NK-92 treated with Interleukin-12 subunit alpha and Interleukin-12 subunit beta, amount 100 ng/mL, for 24 hours (cell line): Measurements from ENCODE around the gene ACTG2.
"Not testable (repeated sequence)": the region's sequence is repeated elsewhere in the genome, so short reads cannot be mapped to it uniquely, and the experiment has no call there.

ENCODE experiments used
- DNase-seq: peaks from one replicate; lab custom pipeline; 2025; lab: John Stamatoyannopoulos, UW

ACTG2 gene

DNA sequence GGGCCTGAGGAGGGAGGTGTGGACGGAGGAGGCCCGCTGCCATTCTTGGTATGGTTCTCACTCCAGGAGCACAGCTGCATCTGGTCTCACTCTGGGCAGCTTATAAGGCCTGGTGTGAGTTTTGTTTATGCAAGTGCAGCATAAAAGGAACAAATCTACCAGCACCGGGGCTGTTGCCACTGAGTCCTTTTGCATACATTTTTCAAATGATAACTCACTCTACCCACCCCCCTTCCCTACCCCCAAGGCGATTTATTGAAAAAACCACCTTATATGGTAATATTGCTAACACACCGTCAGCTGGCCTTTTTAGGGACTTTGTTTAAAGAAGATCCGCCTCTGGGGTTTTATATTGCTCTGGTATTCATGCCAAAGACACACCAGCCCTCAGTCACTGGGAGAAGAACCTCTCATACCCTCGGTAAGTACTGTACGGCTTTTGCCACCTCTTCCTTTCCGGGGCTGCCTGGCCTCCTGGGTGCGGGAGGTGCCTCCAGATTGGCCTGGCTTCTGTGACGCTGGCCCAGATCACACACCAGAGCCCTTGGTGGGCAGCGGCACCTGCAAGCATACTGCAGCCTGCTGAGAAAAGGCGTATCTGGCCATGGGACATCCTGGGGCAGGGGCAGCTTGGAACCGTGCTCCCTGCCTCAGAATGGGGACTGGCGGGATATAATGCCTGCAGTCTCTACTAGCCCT lies at the start of gene ACTG2:
ACTG2 (plus strand) TSS at position 378 of the 699 bp plus-strand sequence. CDS start 8,304 bp downstream, outside the sequence.
- no peak for DNase-seq

DNA sequence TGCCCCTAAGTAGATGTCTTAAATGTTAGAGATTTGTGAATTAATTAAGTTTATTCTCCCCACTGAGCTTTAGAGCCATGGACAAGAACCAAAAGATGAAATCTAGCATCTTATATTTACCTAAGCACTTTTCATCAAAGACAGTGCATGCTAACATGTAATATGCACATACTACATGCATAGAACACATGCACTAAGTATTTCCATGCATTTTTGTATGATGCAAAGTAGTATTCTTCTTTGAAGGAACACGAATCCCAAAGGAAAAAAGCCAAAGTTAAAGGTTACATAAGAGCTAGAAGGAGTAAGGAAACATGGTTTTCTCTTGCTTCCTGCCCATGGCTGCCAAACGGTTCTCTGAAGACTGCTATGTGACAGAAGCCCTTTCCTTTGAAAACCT lies 48.7 kb upstream of the ACTG2 start:
- no peak for DNase-seq

DNA sequence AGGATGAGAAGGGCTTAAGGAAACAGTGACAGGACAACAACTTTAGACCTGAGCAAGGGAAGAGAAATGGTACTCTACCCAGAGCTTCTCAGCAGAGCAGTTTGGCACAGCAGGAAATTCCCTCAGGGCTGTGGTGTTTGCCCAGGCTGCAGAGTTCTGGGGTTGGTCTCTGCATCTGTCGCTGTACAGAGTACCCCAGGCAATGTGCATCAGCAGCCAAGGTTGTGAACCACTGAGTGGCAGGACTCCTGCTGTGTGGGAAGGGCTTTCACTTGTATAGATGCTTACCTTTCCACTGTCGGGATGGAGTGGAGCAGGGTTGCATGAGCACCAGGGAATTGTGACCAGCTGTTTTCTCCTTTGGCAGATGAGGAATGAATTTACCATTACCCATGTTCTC lies 42.8 kb upstream of the ACTG2 start:
- DNase-seq: no peak

DNA sequence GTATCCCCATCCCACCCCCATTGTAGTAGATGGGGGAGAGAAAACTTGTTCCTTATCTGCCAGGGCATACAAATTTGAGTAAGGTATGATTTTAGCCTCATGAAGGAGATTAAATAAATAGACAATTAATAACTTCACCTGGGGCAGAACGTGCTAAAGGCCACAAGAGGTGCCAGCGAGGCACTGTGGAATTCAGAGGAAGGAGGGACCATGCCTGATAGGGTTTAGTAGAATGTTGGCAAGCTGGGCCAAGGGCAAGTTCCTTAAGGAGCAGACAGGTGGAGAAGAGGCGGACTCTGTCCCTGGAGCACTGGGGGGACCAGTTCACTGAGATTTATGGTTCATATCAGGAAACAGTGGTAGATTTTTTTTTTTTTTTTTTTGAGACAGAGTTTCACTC lies 41.5 kb upstream of the ACTG2 start:
- DNase-seq: no peak

DNA sequence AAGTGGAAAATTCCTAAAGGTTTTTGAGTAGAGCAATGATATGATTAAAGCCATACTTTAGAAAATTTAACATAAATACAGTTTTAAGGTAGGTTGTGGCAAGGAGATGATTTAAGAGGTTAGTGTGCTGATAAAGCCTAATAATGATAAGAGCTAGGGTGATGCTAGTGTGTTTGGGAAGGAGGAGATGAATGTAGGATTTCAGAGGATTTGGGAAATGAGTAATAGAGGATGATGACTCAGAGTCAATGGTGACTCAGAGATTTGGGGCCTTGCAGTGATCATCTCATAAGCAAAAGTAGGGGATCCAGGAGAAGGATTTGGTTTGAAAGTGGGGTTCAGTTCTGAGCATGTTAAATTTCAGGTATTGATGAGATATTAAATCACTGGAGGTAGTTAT lies 40.8 kb upstream of the ACTG2 start:
- no peak for DNase-seq

DNA sequence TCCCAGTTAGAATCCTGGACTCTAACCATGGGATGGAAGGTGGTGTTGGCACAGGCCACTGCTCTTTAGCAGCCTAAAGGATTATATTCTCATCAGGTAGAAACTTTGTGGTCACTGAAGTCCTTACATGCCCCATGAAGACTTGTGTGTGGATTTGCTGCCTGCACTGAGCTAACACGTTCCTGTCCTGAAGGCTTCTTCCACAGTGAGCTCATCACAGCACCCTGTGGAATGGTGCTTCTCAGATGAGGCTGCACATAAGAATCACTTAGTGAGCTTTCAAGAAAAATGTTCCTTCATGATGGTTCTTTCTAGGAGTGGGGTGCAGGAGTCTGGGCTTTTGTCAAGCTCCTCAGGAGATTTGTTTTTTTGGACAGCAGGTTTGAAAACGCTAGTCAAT lies 37.3 kb upstream of the ACTG2 start:
- no peak for DNase-seq

DNA sequence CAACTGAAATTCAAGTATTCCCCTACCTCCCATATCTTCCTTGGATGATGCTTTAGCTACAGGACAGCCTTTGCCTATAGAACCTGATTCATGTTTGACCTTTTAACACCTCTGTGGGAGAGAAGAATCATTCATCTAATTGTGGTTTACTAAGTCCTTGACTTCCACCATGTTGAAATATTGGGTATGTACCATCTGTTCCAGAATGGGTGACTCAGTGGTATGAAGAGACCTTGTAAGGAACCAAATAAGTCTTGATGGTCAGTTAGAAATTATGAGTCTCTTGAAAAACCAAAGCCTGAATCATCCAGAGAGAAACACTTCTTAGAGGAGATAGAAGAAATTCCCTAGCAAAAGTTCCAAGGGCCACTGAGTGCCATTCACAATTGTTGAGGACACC lies 36.6 kb upstream of the ACTG2 start:
- DNase-seq: no peak

DNA sequence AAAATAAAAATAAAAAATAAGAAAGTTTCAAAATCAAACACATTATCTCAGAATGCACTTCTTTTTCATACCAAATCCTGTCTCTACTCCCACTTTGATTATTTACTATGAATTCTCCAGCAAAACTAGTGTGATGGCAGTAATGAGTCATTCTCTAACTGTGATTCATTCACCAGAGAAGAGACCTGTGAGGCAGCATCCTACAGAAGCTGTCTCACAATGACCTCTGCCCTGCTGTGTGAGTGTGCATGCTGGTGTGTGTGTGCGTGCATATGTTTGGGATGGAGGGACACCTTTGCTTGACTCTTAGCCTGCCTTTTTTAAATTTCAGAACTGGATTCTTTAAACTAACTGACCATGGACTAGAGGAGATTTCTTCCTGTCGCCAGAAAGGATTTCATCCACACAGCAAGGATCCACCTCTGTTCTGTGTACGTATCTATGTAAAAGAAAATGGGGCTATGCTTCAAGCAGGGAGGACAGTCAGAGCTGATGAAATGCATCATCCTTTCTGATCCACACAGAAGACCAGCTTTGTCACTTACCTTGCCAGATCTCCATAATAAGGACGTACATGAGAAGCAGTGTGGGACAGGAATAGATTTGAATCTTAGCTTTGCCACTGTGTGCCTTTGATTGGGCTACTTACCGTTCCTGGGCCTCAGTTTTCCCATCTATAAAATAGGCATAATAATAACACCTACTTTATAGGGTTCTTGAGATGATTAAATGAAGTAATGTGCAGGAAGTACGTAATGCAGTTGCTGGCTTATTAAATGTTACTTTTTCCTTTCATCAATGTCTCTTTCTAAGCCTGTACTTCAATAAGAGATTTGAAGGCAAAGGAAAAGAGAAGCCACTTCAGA lies 32.9 kb upstream of the ACTG2 start:
- peak; percentile 28 for DNase-seq

DNA sequence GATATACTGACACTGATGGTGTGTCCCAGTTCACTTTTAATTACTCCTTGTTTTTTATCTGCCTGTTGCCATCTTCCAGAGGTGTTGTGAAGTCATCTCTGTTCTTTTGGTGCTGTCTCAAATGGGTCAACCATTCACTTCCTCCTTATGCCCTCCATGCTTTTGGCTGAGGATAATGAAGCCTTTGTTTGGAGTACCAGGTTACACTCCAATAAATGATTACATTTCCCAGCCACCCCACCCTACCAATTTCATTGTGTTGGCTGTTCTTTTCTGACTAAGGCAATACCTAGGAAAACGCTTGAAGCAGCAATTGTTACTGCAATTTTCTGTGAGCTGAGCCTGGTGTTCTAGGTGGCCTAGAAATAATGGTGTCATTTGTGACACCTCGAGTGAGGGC lies 29.8 kb upstream of the ACTG2 start:
- DNase-seq: no peak

DNA sequence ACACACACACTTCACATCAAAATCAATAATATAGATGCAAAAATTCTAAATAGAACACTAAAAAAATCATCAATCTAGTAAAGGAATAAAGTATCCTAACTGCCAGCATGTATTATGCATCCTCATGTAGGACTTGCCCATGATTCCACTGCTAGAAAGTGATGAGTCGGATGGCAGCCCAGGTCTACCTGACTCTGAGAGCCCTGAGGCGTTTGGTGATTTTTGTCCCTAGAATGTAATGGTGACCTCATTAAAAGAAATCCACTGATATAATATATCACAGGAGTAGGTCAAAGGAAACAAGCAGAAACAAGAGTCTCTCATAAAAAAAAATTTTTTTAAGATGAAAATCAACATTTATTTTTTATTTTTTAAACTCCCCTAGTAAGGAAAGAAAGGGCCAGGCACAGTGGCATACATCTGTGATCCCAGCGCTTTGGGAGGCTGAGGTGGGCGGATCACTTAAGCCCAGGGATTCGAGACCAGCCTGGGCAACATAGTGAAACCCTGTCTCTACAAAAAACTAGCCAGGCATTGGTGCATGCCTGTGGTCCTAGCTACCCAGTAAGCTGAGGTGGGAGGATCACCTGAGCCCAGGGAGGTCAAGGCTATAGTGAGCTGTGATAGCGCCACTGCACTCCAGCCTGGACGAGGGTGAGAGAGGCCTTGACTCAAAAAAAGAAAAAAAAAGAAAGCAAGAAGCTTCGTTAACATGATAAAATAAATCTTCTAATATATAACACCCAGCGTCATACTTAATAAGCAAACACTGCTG lies 24.4 kb upstream of the ACTG2 start:
- no peak for DNase-seq

DNA sequence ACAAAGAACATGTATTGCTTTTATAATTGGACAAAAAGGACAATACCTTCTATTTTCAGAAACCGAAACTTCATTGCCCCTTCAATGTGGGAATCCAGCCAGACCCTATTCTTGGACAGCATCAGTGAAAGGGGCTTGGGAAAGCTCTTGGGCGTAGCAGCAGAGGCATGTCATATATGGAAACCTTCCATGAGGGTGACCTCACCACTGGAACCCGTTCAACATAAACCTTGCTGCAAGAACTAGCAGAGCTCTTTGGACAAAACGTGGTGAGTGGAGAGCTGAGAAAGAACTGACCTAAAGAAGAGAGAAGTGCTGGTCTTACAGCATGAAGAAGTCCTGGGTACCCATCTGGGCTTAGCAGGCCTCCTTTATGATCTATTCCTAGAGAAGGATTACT lies 22.7 kb upstream of the ACTG2 start:
- DNase-seq: no peak

DNA sequence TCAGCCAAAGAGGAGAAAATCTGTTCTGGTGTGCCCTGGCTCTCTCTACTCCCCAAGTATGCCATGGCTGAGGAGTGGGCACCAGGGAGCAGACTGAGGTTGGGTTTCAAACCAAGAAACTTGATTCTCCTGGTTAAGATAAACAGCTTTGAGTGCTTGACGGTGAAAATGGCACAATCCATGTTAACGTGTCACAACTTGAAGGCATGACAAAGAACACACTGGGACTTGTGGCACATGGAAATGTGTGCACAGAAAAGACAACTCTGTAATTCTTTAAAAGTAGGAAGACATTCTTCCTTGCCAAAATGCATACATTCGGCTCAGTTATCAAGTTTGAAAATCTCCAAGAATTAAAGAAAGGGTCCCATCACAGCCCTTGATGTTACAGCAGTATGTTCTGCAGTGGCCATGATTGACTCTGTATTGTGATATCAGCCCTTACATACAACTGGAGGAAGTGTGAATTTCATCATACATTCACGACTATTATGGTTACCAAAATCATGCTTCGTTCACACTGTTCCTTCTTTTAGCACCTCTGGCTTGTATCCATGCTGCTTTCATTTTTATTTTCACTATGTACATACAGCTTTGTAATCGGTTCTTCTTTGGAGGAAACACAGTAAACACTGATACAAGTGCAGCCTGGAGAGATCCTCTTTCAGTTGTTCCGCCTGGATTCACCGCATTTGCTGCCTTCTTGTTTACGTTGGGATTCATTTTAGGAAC lies 15.6 kb upstream of the ACTG2 start:
- no peak for DNase-seq

DNA sequence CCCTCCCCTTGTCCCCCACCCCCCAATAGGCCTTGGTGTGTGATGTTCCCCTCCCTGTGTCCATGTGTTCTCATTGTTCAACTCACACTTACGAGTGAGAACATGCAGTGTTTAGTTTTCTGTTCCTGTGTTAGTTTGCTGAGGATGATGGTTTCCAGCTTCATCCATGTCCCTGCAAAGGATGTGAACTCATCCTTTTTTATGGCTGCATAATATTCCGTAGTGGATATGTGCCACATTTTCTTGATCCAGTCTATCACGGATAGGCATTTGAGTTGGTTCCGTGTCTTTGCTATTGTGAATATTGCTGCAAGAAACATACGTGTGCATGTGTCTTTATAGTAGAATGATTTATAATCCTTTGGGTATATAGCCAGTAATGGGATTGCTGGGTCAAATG lies 14.8 kb upstream of the ACTG2 start:
- DNase-seq: not testable (repeated sequence)

DNA sequence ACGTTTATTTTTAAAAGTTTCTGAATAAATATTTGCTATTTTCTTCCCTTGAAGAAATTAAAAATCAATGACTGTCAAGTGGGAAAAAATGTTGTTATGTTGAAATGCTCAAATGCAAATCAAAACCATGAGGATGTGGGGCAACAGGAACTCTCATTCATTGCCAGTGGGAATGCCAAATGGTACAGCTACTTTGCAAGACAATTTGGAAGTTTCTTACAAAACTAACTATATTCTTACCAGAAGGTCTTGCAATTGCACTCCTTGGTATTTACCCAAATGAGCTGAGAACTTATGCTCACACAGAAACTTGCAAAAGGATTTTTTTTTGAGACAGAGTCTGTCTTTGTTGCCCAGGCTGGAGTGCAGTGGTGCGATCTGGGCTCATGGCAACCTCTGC lies 7.4 kb upstream of the ACTG2 start:
- DNase-seq: no peak

DNA sequence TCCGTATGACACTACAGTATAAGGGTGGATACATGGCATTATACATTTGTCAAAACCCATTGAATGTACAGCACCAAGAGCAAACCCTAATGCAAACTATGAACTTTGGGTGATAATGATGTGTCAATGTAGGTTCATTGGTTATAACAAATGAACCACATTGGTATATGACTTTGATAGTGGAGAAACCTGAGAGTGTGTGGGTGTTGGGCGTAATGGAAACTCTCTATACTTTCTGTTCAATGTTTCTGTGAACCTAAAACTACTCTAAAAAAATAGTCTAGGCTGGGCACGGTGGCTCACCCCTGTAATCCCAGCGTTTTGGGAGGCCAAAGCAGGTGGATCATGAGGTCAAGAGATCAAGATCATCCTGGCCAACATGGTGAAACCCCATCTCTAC lies 6.5 kb upstream of the ACTG2 start:
- DNase-seq: no peak

DNA sequence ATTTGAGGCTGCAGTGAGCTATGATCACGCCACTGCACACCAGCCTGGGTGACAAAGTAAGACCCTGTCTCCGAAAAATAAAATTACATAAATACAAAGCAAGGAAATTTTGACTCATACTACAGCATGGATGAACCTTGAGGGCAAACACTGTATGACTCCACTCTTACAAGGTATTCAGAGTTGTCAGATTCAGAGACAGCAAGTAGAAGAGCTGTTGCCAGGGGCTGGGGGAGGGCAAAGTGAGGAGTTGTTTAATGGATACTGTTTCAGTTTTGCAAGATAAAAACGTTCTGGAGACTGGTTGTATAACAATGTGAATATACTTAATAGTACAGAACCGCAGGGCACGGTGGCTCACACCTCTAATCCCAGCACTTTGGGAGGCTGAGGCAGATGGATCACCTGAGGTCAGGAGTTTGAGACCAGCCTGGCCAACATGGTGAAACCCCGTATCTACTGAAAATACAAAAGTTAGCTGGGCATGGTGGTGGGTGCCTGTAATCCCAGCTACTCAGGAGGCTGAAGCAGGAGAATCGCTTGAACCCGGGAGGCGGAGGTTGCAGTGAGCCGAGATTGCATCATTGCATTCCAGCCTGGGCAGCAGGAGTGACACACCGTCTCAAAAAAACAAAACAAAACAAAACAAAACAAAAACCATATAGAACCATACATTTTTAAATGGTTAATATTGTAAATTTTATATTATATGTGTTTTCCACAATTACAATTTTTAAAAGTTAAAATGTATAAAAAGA lies 5.0 kb upstream of the ACTG2 start:
- not testable (repeated sequence) for DNase-seq

DNA sequence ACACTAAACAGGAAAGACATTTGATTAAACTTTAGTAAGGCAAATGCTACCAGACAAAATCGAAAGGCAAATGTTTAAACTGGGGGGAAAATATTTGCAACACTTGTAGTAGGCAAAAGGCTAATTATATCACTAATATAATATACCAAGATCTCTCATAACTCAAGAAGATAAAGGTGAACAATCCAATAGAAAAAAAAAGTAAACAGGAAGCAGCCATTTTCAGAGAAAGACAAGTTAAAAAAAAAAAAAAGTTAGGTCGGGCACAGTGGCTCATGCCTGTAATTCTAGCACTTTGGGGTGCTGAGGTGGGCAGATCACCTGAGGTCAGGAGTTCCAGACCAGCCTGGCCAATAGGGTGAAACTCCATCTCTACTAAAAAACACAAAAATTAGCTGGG lies 4.4 kb upstream of the ACTG2 start:
- no peak for DNase-seq

DNA sequence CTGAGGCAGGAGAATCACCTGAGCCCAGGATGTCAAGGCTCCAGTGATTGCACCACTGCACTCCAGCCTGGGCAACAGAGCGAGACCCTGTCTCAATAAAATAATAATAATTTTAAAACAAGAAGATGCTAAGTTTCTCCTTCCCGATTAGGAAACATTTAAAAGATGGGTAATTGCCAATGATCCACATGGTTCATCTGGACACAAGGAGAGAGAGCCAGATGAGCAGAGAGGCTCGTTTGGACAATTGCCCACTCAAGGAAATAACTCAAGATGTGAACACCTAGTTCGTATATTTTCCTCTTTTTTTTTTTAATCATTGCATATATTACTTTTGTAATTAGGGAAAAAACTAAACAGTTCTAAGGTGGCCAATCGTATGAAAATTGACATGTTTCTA lies 3.6 kb upstream of the ACTG2 start:
- no peak for DNase-seq

DNA sequence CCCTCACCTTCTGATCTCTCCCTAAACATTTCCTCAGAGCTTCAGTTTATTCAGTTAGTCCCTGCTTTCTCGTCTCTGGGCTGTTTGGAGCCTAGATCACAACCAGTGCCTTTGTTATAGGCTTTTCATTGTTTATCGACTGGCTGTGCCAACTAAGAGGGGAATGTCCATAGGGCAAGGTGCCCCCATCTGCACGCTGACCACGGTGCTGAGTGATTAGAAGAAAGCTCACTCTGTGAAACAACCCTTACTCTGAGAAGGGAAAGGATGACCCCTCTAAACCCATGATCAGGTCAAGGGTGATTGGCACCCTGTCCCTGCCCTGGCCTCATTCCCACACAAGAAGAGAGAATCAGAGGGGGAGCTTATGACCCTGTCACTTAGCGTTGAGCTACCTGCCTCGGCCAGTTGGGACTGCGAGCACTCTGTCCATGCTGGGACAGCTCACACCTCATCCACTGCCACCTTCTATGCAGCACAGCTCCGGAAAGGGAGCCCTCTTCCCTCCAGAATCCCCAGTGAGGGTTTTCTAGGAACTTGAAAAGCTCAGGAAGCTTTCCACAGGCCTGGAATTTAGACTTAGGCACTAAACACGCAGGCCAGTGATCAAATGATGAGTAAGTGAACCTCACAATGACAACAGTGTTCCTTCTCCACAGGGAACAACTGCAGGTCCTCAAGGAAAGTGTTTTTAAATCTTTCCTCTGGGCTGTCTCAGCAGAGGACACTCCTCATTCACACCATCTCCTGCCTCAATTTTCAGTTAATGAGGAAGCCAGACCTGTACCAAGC lies 2.3 kb upstream of the ACTG2 start:
- DNase-seq: no peak

DNA sequence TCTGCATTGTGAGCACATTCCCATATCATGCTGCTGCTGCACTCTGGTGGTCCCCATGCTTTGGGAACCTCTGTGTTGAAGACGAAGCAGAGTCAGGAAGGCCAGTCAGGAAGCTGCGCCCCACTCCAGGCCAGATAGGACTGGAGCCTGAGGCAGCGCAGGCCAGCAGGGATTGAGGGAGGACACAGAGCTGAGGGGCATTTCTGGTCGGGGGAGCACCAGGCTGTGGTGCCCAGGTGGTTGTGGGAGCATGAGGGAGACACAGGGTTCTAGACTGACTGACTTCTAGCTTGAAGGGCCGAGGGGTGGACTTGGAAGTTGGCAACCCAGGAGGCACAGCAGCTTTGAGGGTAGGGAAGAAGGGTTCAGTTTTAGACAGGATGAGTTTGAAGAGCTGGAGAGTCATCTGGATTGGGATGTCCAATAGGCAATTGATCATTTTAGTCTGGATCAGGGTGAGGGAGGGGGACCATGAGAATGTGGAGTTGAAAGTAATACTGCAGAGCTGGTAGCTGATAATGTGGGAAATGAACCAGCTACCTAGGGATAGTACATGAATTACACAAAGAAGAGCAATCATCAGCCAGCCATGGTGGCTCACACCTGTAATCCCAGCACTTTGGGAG lies 1.4 kb upstream of the ACTG2 start:
- no peak for DNase-seq
